HUDEP-2 (cell line): ENCODE results near the gene NARS2.

Experiments
- DNase-seq, 76 experiments: peaks; one replicate each; lab custom pipeline; 2025; ENCODE audit not compliant: unreplicated experiment in 76 of 76; lab: John Stamatoyannopoulos, UW

The NARS2 gene

GRCh38 chr11:78391424-78391823, 183.2 kb downstream of the NARS2 start:
- no peak for DNase-seq

DNA sequence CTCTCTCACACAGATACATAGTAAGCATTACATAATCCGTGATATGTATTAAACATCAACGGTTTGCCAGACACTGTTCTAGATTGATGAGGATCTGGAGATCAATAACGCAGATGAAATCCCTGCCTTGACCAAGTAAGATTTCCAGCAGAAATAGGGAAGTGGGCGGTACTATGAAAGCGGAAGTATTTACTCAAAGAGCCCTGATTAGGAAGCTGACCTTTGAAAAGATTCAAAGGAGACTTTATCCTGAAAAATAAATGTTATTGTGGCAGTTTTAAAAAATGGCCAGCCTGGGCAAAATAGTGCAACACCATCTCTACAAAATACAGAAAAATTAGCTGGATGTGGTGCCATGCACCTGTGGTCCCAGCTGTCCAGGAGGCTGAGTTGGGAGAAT, 183.9 kb downstream of the NARS2 start:
- no peak for DNase-seq

- DNase-seq, result no peak
These were observed 188.3 kb downstream of the NARS2 start for GRCh38 chr11:78386215-78386941.
